Measurements from ENCODE around the gene MAPKBP1. TPM values are rescaled to one million over a fixed set of nuclear protein-coding genes. Genes with fewer than 3 reads are reported as not detected.
A peak's percentile ranks its signal among the peaks of the same experiment; 100 is the strongest.

The MAPKBP1 gene
- total RNA-seq, 1 experiment from 2014 or later = 29.3 TPM

- peak; percentile 87 for DNase-seq (ENCODE audit: low spot score)
- Histone ChIP-seq H3K27ac (ENCODE audit: low read depth, low read length, poor library complexity, severe bottlenecking) (no peak overlapping the region), H3K4me1 (ENCODE audit: insufficient read depth, low read length, poor library complexity, severe bottlenecking) (peaks cover 27% of the 10 kb centered on the region), H3K36me3 (ENCODE audit: insufficient read depth, low read length, poor library complexity, severe bottlenecking) (peaks cover 4% of the 10 kb centered on the region), H3K27me3 (replicated peaks; ENCODE audit: insufficient read depth, low read depth, low read length, poor library complexity) (no peaks in the 10 kb centered on the region), H3K9me3 (ENCODE audit: low read depth, low read length, poor library complexity, severe bottlenecking) (no peaks in the 10 kb centered on the region), H3K4me3 (ENCODE audit: low read depth, low read length, poor library complexity, severe bottlenecking) (no peak overlapping the region)
- CTCF ChIA-PET = interaction anchor here (0.6 to 3.9 kb wide), 8 partner anchors 10 to 281 kb away, joined by 3 to 48 read pairs (median 3); no protein-coding TSS in a partner anchor
- BruUV-seq (replicated peaks) = no TSS peak
- POLR2A ChIA-PET (ENCODE audit: low non-redundant PET) = no interaction called here
- intact Hi-C loops (cut with micrococcal nuclease; ENCODE audit: unreplicated experiment) = loop anchor here (1.0 kb wide), 1 partner anchor 131 kb away; no protein-coding TSS in a partner anchor
- TF ChIP-seq EZH2 (IDR thresholded peaks at IDR 0.05; ENCODE audit: borderline replicate concordance, low read depth, low read length, poor library complexity, severe bottlenecking) (no peak), CTCF (conservative IDR thresholded peaks at IDR 0.05; ENCODE audit: low read depth, low read length) (peak; percentile 87)
These were observed 1.5 kb upstream of the MAPKBP1 start for GRCh38 chr15:41772720-41773331.

- Histone ChIP-seq H3K4me3 (ENCODE audit: low read depth, low read length, poor library complexity, severe bottlenecking) (peak overlapping the region; percentile 65), H3K36me3 (ENCODE audit: insufficient read depth, low read length, poor library complexity, severe bottlenecking) (peaks cover under 1% of the 10 kb centered on the region), H3K9me3 (ENCODE audit: low read depth, low read length, poor library complexity, severe bottlenecking) (no peaks in the 10 kb centered on the region), H3K27me3 (replicated peaks; ENCODE audit: insufficient read depth, low read depth, low read length, poor library complexity) (no peaks in the 10 kb centered on the region), H3K27ac (ENCODE audit: low read depth, low read length, poor library complexity, severe bottlenecking) (peak overlapping the region; percentile 78), H3K4me1 (ENCODE audit: insufficient read depth, low read length, poor library complexity, severe bottlenecking) (peaks cover 32% of the 10 kb centered on the region)
- TF ChIP-seq EZH2 (IDR thresholded peaks at IDR 0.05; ENCODE audit: borderline replicate concordance, low read depth, low read length, poor library complexity, severe bottlenecking) = no peak
- TF ChIP-seq CTCF (conservative IDR thresholded peaks at IDR 0.05; ENCODE audit: low read depth, low read length) = no peak
- DNase-seq (ENCODE audit: low spot score) = peak; percentile 31
- CTCF ChIA-PET = interaction anchor here (0.6 to 3.9 kb wide), 9 partner anchors 9 to 307 kb away, joined by 3 to 48 read pairs (median 5); no protein-coding TSS in a partner anchor
- intact Hi-C loops (cut with micrococcal nuclease; ENCODE audit: unreplicated experiment) = no loop called here
- no TSS peak for BruUV-seq (replicated peaks)
- POLR2A ChIA-PET (ENCODE audit: low non-redundant PET) = no interaction called here
These were observed 954 bp upstream of the MAPKBP1 start for GRCh38 chr15:41773332-41773728.

- BruUV-seq (replicated peaks) = no TSS peak
These were observed 589 bp upstream of the MAPKBP1 start for GRCh38 chr15:41773729-41774061.

More at GRCh38 chr15:41773729-41774061, 589 bp upstream of the MAPKBP1 start:
- ChIA-PET POLR2A (ENCODE audit: low non-redundant PET) (no interaction called here), CTCF (interaction anchor here (0.6 to 3.9 kb wide), 7 partner anchors 9 to 308 kb away, joined by 3 to 48 read pairs (median 6); no protein-coding TSS in a partner anchor)
- Histone ChIP-seq H3K36me3 (ENCODE audit: insufficient read depth, low read length, poor library complexity, severe bottlenecking) (no peaks in the 10 kb centered on the region), H3K4me3 (ENCODE audit: low read depth, low read length, poor library complexity, severe bottlenecking) (peak overlapping the region; percentile 65), H3K9me3 (ENCODE audit: low read depth, low read length, poor library complexity, severe bottlenecking) (no peaks in the 10 kb centered on the region), H3K4me1 (ENCODE audit: insufficient read depth, low read length, poor library complexity, severe bottlenecking) (peaks cover 35% of the 10 kb centered on the region), H3K27ac (ENCODE audit: low read depth, low read length, poor library complexity, severe bottlenecking) (peak overlapping the region; percentile 78), H3K27me3 (replicated peaks; ENCODE audit: insufficient read depth, low read depth, low read length, poor library complexity) (no peaks in the 10 kb centered on the region)
- intact Hi-C loops (cut with micrococcal nuclease; ENCODE audit: unreplicated experiment) = loop anchor here (2.0 kb wide), 1 partner anchor 37 kb away; no protein-coding TSS in a partner anchor
- DNase-seq (ENCODE audit: low spot score) = no peak
- TF ChIP-seq EZH2 (IDR thresholded peaks at IDR 0.05; ENCODE audit: borderline replicate concordance, low read depth, low read length, poor library complexity, severe bottlenecking) (no peak), CTCF (conservative IDR thresholded peaks at IDR 0.05; ENCODE audit: low read depth, low read length) (no peak)

All from A673 (cell line).